HG02981 (cell line): ENCODE results near the gene ADISSP.

ENCODE experiments used
- ATAC-seq: cut with Tn5 transposase; IDR thresholded peaks from one replicate; pipeline ENCODE4 v1.9.1; 2021; ENCODE audit warnings: mild to moderate bottlenecking, moderate library complexity; ENCODE audit not compliant: unreplicated experiment

Gene ADISSP

DNA sequence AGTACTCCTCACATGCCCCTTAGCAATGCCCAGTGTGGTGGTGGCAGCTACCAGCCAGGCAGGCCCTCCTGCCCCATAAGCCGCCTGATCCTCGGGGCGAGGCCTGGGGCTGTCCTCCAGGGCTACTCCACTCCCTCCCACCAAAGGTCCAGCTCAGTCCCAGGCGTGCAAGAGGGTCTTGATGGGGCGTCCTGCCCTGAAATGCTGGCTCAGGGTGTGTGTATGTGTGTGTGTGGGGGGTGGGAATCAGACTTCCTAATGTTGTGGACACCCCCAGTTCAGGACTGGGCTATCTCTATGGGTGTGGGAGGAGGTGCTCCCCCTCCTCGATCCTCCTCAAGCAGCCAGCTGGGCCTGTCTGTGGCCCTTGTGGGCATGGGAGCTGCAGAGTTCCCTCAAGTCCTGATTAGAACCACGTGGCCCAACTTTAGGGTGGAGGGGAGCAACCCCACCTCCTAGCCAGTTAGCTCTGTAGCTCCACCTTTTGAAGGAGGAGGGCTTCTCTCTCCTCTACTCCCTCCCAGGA is 27.6 kb downstream of the ADISSP start:
- no peak for ATAC-seq

DNA sequence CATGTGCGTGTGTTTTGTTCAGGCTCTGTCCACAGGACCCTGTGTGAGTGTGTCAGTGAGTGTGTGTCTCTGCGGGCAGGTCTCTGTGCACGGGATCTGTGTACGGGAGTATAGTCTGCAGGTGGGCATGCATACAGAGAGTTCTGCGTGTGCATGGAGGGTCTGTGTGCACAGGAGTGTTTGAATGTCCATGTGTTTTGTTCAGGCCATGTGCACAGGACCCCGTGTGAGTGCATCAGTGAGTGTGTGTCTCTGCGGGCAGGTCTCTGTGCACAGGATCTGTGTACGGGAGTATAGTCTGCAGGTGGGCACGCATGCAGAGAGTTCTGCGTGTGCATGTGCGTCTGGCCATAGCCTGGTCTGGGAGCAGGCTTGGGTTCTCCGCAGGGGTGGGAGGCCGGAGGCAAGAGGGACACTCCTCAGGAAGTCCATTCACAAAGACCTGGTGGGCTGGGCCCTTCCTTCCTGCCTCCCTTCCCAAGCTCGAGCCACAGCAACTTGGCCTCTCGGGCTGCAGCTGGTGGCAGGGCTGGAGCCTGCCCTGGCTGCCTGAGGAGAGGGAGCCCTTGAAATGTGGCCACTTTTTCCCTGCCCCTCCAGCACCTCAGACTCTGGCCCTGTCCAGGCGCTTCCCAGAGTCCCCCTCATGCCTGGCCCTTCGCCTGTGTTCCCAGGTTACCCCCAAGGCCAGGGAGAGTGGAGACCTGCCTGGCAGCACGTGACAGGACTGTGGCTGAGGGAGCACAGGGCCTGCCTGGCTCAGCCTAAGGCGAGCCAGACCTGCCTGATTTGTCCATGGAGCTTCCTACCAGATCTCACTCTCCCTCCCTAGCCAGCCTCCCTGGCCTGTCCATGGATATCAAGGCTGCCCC is 28.3 kb downstream of the ADISSP start:
- ATAC-seq = no peak

DNA sequence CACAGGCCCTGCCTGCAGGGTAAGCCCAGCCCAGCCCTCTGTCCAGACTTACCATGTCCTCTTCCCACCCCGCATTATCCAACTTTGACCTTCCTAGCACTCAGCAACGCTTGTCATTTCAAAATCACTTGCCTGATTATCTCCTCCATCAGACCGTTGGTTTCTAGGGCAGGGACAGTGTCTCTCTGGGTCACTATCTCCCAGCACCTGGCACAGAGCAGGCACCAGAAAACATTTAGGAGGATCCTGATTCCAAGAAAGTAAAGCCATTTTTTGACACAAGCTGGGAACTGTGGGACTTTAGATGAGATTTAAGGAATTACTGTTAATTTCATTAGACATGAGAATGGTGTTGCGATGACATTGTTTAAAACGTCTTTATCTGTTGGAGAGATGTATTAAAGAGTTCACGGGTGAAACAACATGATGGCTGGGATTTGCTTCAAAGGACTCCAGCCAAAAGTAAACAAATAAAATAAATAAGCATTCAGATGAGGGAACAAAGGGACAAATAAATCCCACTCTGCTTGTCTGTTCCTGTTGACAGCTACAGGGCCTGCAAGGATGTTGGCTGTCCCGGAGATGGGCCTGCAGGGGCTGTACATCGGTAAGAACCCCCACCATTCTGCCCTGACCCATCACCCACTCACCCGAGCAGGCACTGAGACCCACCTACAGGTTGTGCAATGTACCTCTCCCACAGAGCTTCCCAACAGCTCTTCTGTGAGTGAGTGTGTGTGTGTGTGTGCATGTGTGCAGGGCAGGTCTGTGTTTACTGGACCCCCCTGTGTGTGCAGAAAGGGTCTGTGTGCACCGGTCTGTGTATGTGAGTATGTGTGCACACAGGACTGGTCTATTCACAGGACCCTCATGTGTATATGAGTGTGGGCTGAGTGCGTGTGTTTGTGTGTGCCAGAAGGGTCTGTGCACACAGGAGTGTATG is 29.2 kb downstream of the ADISSP start:
- no peak for ATAC-seq

- no peak for ATAC-seq
These were observed 31.8 kb downstream of the ADISSP start for GRCh38 chr20:3735768-3736167.

GRCh38 chr20:3734111-3734843 is 33.3 kb downstream of the ADISSP start:
- ATAC-seq = no peak

GRCh38 chr20:3733119-3733995 is 34.2 kb downstream of the ADISSP start:
- ATAC-seq = no peak

DNA sequence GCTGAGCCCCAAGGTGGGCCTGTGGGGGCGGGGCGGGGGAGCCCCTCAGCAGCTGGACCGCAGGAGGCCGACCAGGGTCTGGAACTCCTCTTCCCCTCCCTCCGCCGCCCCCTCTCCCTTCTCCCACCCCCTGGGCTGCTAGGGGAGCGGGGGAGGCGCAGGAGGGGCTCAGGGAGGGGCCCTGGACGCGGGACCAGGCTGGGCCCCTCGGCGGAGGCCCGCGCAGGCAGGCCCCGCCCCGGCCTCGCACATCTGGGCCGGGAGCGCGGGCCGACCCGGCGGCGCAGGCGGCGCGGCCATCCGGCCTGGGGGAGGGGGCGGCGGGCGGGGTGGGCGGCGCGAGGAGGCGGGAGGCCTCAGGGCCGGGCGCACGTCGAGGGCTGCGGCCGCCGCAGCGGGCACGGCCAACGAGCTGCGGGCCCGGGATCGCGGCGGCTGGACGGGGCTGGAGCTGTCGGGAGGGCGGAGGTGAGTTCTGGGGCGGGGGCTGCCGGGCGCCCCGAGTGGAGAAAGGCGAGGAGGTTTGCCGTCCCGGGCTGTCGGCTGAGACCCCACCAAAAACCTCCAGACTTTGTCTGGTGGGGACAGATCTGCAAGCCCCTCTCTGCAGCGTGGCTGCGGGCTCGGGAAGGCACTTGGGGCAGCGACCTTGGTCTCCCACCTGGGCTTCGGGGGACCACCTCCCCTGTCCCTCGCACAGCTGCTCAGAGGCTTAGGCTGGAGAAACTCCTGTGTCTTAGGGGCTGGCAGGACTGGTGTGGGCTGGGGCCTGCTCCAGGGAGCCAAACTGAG is 35.0 kb downstream of the ADISSP start, which contains the start of gene HSPA12B:
HSPA12B (plus strand) TSS at position 359 of the 792 bp plus-strand sequence. CDS start 5,990 bp downstream, outside the sequence.
- ATAC-seq = no peak

GRCh38 chr20:3731944-3732326 is 35.6 kb downstream of the ADISSP start:
- ATAC-seq = no peak

GRCh38 chr20:3730803-3731672 is 36.5 kb downstream of the ADISSP start:
- no peak for ATAC-seq

GRCh38 chr20:3729811-3730540 is 37.6 kb downstream of the ADISSP start:
- no peak for ATAC-seq

DNA sequence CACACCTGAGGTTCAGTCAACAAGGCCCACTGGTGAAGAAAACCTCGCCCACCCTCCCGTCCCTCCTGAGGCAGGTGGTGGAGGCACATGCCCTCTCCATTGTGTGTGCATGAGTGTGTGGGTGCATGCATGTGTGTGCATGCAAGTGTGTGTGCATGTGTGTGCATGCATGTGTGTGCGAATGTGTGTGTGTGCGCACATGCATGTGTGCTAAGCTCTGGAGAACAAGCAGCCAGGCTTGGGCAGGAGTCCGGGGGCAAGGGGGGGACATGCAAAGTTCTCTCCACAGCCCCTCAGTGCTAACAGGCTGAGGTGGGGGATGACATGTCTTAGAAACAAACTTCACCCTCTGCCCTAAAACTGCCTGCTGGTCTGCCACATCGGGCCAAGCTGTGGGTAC is 38.2 kb downstream of the ADISSP start:
- ATAC-seq = no peak

DNA sequence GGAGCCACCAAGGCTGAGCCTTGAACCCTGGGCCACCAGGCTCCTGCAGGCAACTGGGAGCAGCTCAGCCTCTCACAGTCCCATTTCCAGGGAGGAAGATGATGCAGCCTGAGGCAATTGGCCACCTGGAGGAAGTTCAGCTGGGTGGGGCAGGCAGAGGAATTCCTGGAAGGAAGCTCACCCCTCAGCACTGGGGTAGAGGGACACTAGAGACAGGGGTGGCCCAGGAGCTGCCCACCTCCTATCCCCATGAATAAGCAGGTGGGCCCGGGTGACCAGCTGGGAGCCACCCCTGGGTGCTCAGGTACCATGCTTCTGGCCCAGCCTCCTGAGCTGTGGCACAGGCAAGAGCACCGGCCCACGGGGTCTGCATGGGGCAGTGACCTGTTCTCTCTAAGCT is 38.7 kb downstream of the ADISSP start:
- ATAC-seq = no peak

- no peak for ATAC-seq
These were observed 39.2 kb downstream of the ADISSP start for GRCh38 chr20:3728354-3728753.

DNA sequence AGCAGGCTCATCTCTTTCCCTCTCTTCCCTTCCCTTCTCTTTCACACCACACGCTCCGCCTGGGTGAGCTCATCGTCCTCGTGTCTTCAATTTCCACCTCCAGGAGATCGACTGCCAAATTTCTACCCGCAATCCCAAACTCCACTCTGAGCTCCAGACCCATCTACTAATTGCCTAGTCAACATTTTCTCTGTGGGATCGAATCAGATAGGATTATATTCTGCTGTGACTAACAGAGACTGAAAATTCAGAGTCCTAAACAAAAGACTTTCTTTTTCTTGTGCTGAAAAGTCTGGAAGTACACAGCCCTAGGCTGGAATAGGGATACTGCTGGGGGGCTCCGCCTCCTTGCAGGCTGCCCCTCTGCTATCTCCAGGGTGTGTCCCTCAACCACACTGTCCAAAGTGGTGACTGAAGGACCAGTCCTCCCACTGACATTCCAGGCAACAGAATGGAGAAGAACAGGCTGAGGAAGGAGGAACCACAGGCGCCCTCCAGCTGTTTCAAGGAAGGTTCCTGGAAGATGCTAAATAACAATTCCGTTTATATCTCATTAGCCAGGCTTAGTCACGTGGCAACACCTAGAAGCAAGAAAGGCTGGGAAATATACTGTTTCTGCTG is 40.0 kb downstream of the ADISSP start:
- ATAC-seq = no peak

DNA sequence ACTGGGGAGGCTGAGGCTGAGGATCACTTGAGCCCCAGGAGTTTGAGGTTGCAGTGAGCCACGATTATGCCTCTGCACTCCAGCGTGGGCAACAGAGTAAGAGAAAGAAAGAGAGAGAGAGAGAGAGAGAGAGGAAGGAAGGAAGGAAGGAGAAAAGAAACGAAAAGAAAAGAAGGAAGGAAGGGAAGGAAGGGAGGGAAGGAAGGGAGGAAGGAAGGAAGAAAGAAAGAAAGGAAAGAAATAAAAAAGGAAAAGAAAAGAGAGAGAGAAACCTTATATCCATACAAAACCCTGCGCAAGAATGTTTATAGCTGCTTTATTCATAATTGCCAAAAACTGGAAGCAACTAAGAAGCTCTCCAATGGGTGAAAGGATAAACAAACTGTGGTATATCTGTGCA is 43.2 kb downstream of the ADISSP start:
- no peak for ATAC-seq

DNA sequence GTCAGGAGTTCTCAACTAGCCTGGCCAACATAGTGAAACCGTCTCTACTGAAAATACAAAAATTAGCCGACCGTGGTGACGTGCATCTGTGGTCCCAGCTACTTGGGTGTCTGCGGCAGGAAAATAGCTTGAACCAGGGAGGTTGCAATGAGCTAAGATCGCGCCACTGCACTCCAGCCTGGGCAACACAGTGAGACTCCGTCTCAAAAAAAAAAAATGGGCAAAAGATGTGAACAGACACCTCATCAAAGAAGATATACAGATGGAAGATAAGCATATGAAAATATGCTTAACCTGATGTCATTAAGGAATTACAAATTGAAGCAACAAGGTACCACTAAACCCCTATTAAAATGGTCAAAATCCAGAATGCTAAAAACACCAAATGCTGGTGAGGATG is 44.3 kb downstream of the ADISSP start:
- no peak for ATAC-seq

DNA sequence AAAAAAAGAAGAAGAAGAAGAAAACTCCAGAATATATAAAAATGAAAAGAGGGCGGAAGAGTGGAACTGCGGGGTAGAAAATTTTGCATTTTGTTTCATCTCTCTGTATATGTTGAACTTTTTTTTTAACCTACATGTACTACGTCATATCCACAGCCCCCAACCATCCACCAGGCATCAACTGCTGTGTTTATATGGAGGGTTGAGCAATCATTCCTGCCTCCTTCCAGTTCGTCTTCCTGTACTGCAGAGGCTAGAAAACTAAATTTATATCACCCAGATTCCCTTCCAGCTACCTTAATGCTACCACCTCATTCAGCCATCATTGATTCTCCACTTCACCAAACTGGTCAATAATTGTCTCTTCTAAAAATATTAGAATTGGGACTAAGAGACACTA is 45.6 kb downstream of the ADISSP start:
- ATAC-seq = no peak
